GM19035 (cell line): Measurements from ENCODE around the gene RGS16.

ENCODE experiments used
- ATAC-seq: cut with Tn5 transposase; IDR thresholded peaks from one replicate; pipeline ENCODE4 v1.9.1; 2021; ENCODE audit not compliant: unreplicated experiment

Gene RGS16

GRCh38 chr1:182587093-182587492 is 17.1 kb downstream of the RGS16 start:
- no peak for ATAC-seq

GRCh38 chr1:182586380-182586779 is 17.8 kb downstream of the RGS16 start:
- ATAC-seq = no peak

GRCh38 chr1:182584746-182585145 is 19.4 kb downstream of the RGS16 start:
- ATAC-seq = no peak

- ATAC-seq = no peak
These were observed 23.5 kb downstream of the RGS16 start for GRCh38 chr1:182580736-182581135.

- no peak for ATAC-seq
These were observed 28.5 kb downstream of the RGS16 start for GRCh38 chr1:182575540-182576149.

GRCh38 chr1:182574156-182574555 is 30.0 kb downstream of the RGS16 start:
- ATAC-seq = no peak

- no peak for ATAC-seq
These were observed 33.6 kb downstream of the RGS16 start for GRCh38 chr1:182570611-182570970.

- ATAC-seq = no peak
These were observed 34.1 kb downstream of the RGS16 start for GRCh38 chr1:182569939-182570610.

GRCh38 chr1:182568647-182569284 is 35.4 kb downstream of the RGS16 start:
- peak; percentile 61 for ATAC-seq

- no peak for ATAC-seq
These were observed 36.6 kb downstream of the RGS16 start for GRCh38 chr1:182567629-182568028.

GRCh38 chr1:182565537-182565936 is 38.7 kb downstream of the RGS16 start:
- ATAC-seq = no peak

- ATAC-seq = no peak
These were observed 39.7 kb downstream of the RGS16 start for GRCh38 chr1:182564406-182565004.

GRCh38 chr1:182563095-182563494 is 41.1 kb downstream of the RGS16 start:
- no peak for ATAC-seq

GRCh38 chr1:182561456-182561855 is 42.7 kb downstream of the RGS16 start:
- no peak for ATAC-seq

GRCh38 chr1:182560392-182560984 is 43.7 kb downstream of the RGS16 start:
- ATAC-seq = no peak

- no peak for ATAC-seq
These were observed 47.9 kb downstream of the RGS16 start for GRCh38 chr1:182556279-182556678.

- no peak for ATAC-seq
These were observed 48.7 kb downstream of the RGS16 start for GRCh38 chr1:182555493-182555892.

GRCh38 chr1:182552527-182552926 is 51.7 kb downstream of the RGS16 start:
- ATAC-seq = no peak

- no peak for ATAC-seq
These were observed 54.4 kb downstream of the RGS16 start for GRCh38 chr1:182549811-182550210.

- ATAC-seq = no peak
These were observed 54.8 kb downstream of the RGS16 start for GRCh38 chr1:182549346-182549745.
